GM11168 (cell line): ENCODE measurements around the gene SPC25.
"Not testable (repeated sequence)": the region's sequence is repeated elsewhere in the genome, so short reads cannot be mapped to it uniquely, and the experiment has no call there.

Source experiments
- in situ Hi-C: fragments of 300-500 bp; cut with MboI; formaldehyde crosslinking; loops from one replicate; pipeline ENCODE4 v1.12.0; 2022; ENCODE audit warnings: low sequenced_read_pairs; ENCODE audit not compliant: unreplicated experiment

SPC25 gene

GRCh38 chr2:168907940-168908662 is 17.9 kb upstream of the SPC25 start:
- in situ Hi-C loops: loop anchor here (25.0 kb wide), 1 partner anchor 746 kb away; no protein-coding TSS in a partner anchor

GRCh38 chr2:168904358-168904757 is 14.1 kb upstream of the SPC25 start:
- in situ Hi-C loops: loop anchor here (25.0 kb wide), 1 partner anchor 742 kb away; no protein-coding TSS in a partner anchor

DNA sequence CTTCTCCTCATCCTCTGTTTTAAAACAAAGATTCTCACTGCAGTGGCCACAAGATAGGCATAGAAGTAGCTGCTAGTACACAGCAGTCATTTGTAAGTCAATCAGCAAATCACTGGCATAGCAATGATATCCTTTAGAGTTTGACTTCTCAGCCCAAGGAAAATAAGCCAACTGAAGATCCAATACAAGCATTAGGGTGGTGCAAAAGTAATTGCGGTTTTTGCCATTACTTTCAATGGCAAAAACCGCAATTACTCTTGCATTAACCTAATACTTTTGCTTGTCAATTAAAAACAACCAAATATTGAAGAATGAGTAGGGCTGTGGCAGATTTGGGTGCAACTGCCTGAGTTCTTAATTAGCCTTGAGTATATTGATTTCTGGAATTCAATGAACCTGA is 13.7 kb upstream of the SPC25 start:
- in situ Hi-C loops: loop anchor here (25.0 kb wide), 1 partner anchor 742 kb away; no protein-coding TSS in a partner anchor

DNA sequence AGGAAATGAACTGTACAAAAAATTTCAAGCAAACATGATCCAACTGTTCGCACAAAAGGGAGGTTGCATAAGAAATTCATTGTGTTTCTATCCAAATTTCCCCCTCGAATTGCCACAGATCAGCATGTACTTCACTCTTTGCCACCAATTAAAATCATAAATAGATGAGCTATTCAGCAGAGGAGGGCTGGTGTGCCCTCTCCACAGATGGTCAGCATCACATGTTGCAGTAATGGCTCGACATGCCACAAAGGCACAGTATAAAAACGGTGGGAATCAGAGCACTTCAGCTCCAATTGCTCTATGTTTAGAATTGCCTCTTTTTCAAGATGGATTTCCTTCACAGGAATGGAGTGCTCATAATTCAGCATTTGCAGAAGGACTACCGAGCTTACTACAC is 10.8 kb upstream of the SPC25 start, which contains the start of gene G6PC2:
G6PC2 (plus strand) TSS at position 289 of the 400 bp plus-strand sequence; CDS start at position 330, 41 bp downstream.
- in situ Hi-C loops: loop anchor here (25.0 kb wide), 1 partner anchor 739 kb away; no protein-coding TSS in a partner anchor

GRCh38 chr2:168897449-168897848 is 7.2 kb upstream of the SPC25 start:
- in situ Hi-C loops: no loop called here

DNA sequence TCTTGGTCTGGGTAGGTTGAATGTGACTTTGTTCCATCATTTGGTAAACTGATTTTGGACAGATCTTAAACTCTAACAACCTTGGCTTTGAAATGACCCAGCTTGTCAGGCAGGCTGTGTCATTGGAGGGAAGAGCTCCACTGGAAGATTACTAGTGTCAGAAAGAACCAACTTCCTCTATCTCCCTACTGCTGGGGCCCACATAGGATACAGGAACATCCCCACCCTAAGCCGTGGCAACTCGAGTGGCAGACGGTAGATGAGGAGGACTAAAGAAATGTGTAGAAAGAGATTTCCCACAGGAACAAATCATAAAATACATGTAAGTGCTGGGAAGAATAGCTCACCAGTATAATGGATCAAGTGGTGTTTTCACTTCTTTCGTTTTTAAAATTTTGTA is 6.6 kb upstream of the SPC25 start:
- in situ Hi-C loops: no loop called here

- in situ Hi-C loops: no loop called here
These were observed 5.5 kb upstream of the SPC25 start for GRCh38 chr2:168895771-168896170.

GRCh38 chr2:168894720-168895119 is 4.5 kb upstream of the SPC25 start:
- in situ Hi-C loops: no loop called here

DNA sequence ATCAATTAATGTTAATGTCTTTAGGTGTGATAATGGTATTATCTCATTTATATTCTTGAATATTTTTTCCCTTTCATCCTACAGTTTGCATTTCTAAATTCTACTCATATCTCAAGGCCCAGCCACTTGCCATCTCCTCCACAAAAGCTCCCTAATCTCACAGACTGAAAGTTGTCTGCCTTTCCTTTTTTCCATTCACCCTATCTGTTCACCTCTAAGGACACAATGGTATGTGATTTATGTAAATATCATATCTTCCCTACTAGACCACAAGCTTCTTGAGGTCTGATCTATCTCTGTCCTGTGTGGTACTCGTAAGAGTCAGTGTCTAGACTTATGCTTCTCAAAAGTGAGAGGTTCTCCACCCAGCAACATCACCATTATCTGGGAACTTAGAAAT is 3.9 kb upstream of the SPC25 start:
- in situ Hi-C loops: no loop called here

DNA sequence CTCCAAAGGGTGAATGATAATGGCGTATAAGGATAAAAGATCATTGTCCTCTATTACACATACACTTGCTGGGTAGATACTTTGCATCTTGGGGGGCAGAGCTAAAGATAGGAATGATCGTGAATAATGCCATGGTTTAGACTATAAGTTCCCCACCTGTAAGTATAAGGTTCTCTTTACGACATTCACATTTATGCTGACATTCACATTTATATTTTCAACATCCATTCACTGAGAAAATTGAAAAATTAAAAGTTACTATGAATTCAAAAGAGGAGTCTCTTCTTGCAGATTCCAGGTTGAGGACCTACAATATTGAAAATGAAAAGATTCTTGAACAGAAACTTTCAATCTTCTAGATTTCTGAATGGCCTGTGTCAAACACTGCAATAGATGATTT is 2.1 kb upstream of the SPC25 start:
- in situ Hi-C loops: no loop called here

- in situ Hi-C loops: no loop called here
These were observed 610 bp downstream of the SPC25 start for GRCh38 chr2:168889635-168890005.

GRCh38 chr2:168884975-168885374 is 5.3 kb downstream of the SPC25 start:
- in situ Hi-C loops: no loop called here

GRCh38 chr2:168882163-168882562 is 8.1 kb downstream of the SPC25 start:
- in situ Hi-C loops: not testable (repeated sequence)

DNA sequence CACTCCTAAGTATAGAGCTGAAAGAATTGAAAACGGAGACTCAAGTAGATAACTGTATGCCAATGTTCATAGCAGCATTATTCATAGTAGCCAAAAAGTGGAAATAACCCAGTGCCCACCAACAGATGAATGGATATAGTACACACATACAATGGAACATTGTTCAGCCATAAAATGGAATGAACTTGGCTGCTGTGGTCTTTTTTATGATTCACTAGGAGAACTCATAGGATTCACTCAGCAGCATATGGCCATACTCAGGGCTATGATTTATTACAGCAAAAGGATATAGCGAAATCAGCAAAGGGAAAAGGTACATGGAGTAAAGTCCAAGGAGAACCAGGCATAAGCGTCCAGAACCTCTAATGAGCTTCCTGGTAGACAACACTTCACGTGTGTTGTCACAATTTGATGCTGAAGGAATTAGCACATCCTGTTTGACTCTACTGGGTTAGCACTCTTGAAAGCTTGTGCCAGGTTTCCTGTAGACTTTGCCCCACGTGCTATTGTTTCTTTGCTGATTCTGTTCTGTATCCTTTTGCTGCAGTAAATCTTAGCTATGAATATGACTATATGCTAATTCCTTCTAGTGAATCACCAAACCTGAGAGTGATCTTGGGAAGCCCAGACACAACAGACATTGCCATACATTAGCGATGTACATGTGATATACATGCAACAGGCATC is 15.7 kb downstream of the SPC25 start:
- in situ Hi-C loops: no loop called here

DNA sequence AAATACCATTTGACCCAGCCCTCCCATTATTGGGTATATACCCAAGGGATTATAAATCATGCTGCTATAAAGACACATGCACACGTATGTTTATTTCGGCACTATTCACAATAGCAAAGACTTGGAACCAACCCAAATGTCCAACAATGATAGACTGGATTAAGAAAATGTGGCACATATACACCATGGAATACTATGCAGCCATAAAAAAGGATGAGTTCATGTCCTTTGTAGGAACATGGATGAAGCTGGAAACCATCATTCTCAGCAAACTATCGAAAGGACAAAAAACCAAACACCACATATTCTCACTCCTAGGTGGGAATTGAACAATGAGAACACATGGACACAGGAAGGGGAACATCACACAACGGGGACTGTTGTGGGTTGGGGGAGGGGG is 19.4 kb downstream of the SPC25 start:
- in situ Hi-C loops: not testable (repeated sequence)

DNA sequence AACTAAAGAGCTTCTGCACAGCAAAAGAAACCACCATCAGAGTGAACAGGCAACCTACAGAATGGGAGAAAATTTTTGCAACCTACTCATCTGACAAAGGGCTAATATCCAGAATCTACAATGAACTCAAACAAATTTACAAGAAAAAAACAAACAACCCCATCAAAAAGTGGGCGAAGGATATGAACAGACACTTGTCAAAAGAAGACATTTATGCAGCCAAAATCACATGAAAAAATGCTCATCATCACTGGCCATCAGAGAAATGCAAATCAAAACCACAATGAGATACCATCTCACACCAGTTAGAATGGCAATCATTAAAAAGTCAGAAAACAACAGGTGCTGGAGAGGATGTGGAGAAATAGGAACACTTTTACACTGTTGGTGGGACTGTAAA is 19.9 kb downstream of the SPC25 start:
- in situ Hi-C loops: not testable (repeated sequence)

GRCh38 chr2:168867164-168867563 is 23.1 kb downstream of the SPC25 start:
- in situ Hi-C loops: not testable (repeated sequence)

DNA sequence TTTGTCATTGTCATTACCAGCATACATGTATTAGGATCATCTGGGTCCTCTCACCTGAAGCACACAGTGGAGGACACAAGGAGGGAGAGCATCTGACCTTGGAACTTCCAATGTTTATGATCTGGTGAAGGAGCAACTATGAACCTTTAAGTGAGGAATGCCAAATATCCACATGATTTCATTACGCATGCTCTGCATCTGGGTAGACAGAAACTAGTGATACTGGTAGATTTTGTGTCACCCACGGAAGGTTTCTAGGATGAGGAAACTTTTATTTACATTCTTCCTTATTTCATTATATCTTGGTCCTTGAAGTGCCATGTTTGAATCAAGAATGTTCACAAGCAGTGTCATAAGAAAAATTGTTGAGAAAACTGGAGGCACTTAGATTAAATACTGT is 32.1 kb downstream of the SPC25 start:
- in situ Hi-C loops: no loop called here

DNA sequence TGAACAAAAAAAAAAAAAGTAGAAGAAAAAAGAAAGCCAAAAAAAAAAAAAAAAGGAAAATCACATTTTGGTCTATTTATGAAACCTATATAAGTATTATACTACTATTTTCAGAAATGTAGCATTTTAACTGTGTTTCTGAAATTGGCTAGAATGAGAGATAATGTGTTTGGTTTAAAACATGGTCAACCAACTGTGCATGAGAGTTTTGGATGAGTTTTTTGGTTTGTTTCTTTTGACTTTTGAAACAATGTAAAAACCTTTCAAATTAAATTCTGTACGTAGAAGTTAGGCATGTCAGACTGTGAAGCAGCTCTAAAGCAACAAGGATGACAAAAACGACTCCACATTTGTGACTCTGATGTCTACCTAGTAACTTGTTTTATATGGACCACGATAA is 34.6 kb downstream of the SPC25 start:
- in situ Hi-C loops: no loop called here

- in situ Hi-C loops: no loop called here
These were observed 35.6 kb downstream of the SPC25 start for GRCh38 chr2:168854651-168855050.

- in situ Hi-C loops: no loop called here
These were observed 36.8 kb downstream of the SPC25 start for GRCh38 chr2:168853471-168853870.

DNA sequence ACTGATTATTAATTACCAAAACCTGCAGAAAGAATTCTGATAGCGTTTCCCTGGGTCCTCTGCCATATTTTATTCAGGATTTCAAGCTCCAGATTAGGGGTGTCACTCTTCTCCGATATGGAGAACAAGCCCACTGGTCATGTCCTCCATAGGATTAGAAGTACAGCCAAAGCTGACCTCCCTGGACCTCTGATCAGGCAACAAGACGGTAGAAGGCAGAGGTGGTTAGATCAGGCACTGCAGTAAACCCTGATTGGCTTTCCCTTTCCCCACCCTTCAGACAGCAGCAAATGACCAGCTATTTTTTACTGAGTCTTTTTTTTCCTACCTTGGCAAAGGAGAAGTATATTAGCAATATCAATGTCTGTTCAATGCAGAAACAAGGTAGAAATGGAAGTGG is 37.7 kb downstream of the SPC25 start:
- in situ Hi-C loops: no loop called here
